MM.1S (cell line): ENCODE data around the gene EIPR1.

ENCODE experiments used
- EZH2 ChIP-seq: fragments of 300-600 bp; sonication (generic); optimal IDR thresholded peaks from 2 replicates; pipeline ENCODE3; 2017; ENCODE audit warnings: low read depth, mild to moderate bottlenecking, antibody characterized with exemption, low read length, mixed read lengths
- EZH2phosphoT487 ChIP-seq: fragments of 300-600 bp; sonication (generic); IDR thresholded peaks from 2 replicates; pipeline ENCODE4 v1.6.1; 2018; ENCODE audit warnings: antibody characterized with exemption, low read length
- TF ChIP-seq, protein P1 (sequence below): fragments of 300-600 bp; sonication (generic); IDR thresholded peaks from 2 replicates; pipeline ENCODE4 v1.5.1; 2016; ENCODE audit warnings: antibody characterized with exemption, low read length, mixed read lengths

DNA sequence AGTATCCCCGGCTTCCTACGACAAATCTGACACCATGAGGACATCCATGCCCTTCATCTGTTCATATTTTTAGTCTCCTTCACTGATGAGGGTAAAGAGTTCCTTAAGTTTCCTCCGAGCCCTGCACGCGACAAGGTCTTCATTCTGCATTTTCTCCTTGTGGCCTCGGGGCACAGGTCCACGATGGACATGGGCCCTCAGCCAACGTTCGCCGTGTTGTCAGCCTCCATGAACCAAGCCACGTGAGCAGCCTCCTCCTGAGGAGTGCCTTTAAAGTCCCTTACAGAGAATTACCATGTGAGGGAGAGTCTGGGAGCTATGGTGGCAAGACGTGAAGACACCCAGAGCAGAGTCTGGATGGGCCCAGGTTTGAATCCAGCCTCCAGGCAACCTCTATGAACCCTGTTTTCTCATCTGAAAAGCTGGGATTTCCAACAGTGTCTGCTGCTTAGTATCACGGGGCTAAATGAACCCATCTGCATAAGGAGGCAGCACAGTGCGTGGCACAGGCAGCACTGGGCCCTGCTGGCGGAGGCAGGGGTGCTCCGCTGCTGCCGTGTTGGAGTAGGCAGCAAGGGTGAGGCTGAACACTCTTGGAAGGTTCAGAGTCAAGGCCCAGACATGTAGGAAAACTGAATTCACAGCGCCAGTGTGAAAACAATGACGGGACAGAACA lies 54.1 kb downstream of the EIPR1 start:
- TF ChIP-seq, protein P1, sequence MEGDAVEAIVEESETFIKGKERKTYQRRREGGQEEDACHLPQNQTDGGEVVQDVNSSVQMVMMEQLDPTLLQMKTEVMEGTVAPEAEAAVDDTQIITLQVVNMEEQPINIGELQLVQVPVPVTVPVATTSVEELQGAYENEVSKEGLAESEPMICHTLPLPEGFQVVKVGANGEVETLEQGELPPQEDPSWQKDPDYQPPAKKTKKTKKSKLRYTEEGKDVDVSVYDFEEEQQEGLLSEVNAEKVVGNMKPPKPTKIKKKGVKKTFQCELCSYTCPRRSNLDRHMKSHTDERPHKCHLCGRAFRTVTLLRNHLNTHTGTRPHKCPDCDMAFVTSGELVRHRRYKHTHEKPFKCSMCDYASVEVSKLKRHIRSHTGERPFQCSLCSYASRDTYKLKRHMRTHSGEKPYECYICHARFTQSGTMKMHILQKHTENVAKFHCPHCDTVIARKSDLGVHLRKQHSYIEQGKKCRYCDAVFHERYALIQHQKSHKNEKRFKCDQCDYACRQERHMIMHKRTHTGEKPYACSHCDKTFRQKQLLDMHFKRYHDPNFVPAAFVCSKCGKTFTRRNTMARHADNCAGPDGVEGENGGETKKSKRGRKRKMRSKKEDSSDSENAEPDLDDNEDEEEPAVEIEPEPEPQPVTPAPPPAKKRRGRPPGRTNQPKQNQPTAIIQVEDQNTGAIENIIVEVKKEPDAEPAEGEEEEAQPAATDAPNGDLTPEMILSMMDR: no peak
- no peak for TF ChIP-seq EZH2phosphoT487
- no peak for TF ChIP-seq EZH2
